HG03135 (cell line): ENCODE data around the gene PTPRD.
"Not testable (repeated sequence)": the region's sequence is repeated elsewhere in the genome, so short reads cannot be mapped to it uniquely, and the experiment has no call there.

ENCODE experiments used
- ATAC-seq: cut with Tn5 transposase; IDR thresholded peaks from one replicate; pipeline ENCODE4 v1.9.1; 2021; ENCODE audit warnings: mild to moderate bottlenecking, moderate library complexity; ENCODE audit not compliant: unreplicated experiment

PTPRD gene

GRCh38 chr9:8719833-8720486, 1892.8 kb downstream of the PTPRD start:
- no peak for ATAC-seq

DNA sequence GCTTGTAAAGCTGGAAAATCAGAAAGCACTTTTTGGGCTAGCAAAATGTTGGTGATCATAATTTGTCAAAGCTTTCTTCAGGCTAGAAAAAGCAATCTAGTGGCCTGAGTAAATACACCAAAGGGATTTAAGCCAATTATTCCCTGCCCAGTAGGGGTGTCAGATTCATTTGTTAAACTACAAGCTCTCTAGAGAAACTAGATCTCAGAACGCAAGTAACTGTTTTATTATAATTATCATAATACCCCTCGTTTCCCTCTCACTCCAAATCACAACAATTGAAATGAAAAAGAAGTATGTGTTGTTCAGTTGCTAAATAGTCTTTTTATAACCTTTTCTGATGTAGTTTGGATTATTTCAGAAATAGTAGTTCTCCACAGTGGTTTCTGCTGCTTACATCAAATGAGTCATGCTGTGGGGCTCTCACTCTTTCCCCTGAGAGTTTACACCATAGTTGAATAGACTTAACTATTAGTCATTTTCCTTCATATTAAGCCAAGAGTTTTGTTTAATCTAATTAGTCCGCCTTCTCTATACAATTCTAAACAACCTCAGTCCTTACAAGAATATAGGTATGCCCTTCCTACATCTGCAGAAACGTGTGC, 1894.6 kb downstream of the PTPRD start:
- no peak for ATAC-seq

GRCh38 chr9:8717146-8717545, 1895.7 kb downstream of the PTPRD start:
- no peak for ATAC-seq

GRCh38 chr9:8715788-8716187, 1897.0 kb downstream of the PTPRD start:
- no peak for ATAC-seq

DNA sequence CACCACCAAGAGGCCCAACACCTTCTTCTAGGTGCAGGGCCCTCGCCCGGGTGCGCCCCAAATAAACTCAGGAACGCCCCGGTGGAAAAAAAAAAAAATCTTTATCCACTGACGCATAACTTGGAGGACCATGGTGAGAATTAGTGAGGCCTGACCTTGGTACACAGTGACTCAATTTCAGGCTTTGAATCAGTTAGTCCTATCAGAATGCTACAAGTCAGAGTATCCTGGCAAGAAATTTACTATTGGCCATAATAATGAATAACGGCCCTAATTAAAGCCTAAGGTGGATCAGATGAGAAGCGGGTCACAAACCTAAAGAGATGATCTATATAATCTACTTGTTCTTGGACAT, 1899.0 kb downstream of the PTPRD start:
- no peak for ATAC-seq

GRCh38 chr9:8713149-8713810, 1899.5 kb downstream of the PTPRD start:
- ATAC-seq: no peak

- ATAC-seq: no peak
These were observed 1903.1 kb downstream of the PTPRD start for GRCh38 chr9:8709731-8710130.

DNA sequence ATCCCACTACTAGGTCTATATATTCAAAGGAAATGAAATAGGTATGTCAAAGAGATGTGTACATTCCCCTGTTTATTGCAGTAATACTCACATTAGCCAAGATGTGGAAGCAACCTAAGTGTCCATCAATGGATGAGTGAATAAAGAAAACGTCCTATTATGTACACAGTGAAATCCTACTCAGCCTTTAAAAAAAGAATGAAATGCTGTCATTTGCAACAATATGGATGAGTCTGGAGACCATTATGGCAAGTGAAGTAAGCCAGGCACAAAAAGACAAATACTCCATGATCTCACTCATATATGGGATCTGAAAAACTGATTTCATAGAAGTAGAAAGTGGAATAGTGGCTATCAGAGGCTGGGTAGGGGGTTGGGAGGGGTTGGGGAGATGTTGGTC, 1904.1 kb downstream of the PTPRD start:
- no peak for ATAC-seq

GRCh38 chr9:8706998-8707397, 1905.8 kb downstream of the PTPRD start:
- no peak for ATAC-seq

- ATAC-seq: no peak
These were observed 1906.3 kb downstream of the PTPRD start for GRCh38 chr9:8706531-8706930.

DNA sequence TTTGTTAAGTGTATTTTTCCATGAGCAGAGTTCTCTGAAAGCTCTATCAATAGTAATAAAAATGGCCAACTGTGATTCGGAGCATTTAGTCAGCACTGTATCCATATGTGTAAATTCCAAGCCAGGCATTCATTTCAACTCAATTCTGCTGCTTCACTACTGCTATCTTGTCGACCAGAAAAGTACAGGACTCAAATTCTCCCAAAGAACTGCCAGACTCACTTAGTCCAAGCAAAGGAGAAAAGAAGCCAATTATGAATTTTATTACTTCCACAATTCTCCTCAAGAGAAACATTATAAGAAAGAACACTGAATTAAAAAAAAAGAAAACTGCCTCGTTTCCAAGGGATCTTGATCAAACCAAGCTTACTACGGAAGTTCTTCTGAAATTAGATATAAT, 1906.9 kb downstream of the PTPRD start:
- ATAC-seq: no peak

GRCh38 chr9:8703904-8704303, 1908.9 kb downstream of the PTPRD start:
- ATAC-seq: no peak

GRCh38 chr9:8701904-8702303, 1910.9 kb downstream of the PTPRD start:
- ATAC-seq: no peak

- ATAC-seq: not testable (repeated sequence)
These were observed 1915.2 kb downstream of the PTPRD start for GRCh38 chr9:8697565-8697964.

DNA sequence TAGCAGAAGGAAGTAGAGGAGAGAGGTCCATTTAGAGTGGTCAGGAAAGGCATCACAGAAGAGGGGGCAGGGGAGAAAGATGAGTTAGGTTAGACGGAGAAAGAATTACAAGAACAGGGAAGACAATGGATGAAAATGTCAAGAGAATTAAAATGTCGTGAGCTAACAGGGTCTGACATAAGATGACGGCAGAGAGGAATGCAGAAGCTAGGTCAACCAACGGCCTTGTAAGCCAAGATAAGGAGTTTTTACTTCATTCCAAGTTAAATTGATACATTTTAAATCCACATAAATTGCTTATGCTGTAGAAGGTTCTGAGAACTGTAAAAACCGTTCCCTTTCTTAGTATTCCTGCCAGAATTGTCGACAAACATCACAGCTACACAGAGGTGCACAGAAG, 1916.3 kb downstream of the PTPRD start:
- ATAC-seq: no peak

- no peak for ATAC-seq
These were observed 1917.7 kb downstream of the PTPRD start for GRCh38 chr9:8694983-8695588.

DNA sequence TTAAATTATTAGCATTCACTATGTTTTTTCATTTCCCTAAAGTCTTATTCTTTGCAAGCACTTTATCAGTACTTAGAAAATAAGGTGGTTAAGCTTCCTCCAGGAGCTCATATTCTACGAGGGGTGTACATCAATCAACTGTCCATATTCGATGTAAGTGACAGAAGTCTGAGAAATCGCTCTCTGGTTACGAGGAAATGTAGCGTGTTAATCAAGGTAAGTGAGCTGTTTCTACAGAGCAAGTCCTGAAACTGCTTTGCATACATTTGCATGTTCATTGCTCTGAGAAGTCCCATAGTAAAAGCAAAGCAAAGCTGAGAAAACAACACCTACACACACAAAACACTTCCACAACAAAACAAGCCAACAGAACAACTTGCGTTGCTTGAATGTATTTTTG, 1919.3 kb downstream of the PTPRD start:
- ATAC-seq: no peak

- no peak for ATAC-seq
These were observed 1926.3 kb downstream of the PTPRD start for GRCh38 chr9:8686516-8686915.

DNA sequence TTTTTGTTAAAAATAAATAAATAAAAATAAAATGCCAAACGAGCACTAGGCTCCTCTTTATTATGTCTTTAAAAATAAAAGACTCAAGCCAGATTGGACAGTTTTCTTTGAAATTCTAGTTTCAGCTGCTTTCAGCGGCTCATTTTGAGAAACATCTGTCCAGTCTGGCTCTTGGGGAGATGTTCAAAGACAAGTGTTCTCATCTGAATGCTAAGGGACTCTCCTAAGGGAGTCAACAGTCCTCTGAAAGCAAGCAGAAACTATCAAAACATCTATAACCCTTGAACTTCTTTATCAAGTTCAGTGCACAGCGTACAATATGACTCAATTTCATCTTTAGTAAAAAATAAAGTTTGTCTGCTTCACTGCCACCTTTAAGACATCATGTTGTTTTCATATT, 1927.0 kb downstream of the PTPRD start:
- ATAC-seq: no peak

DNA sequence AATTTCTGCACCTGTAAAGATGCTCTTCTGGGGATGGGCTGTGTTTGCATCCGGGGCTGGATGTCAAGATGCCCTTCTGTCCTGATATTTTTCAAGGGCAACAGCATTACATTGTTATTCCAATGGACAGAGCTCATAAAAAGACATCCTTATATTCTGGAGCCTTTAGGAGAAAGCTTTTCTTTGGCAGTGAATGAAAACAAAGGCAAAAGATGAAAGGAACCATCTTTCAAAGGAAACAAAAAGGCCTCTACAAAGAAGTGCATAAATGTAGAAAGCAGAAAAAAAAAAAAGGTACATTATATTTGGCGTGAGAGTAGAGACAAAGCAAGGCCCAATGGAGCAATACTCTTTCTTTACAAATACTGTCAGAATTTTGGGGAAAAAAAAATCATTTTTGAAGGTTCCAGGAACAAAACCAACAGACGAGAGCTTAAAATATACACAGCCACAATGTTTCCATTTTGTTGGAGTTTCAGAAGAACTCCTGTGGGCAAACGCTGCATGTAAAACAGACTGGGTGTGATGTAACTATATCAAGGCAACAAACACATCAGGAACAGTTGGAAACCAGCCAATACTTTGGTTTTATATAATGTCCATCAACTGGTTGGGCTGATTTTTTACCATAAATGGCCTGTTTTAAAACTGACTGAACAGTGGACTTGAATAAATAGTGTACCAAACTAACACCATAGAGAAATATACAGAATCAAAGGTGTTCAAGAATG, 1927.7 kb downstream of the PTPRD start:
- ATAC-seq: no peak

DNA sequence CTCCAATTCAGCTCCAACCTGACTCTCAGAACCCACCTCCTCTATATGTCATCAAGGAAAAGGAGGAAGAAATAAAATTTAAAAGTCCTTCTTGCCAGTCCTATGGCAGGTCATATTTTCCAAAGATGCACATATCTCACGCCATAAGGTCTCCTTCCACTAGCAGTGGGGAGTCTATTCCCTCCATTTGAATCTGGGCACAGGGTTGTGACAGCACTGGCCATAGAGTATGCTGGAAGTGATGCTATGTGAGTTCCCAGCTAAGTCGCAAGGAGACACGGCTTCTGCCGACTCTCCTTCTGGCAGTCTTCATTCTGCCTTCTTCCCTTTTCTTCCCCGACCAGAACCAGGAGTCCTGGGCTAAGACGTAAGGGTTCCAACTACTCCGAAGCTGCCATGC, 1929.3 kb downstream of the PTPRD start:
- ATAC-seq: no peak
